NT2/D1 (cell line): ENCODE measurements around the gene PILRA.

Experiments
- YY1 ChIP-seq: IDR thresholded peaks from 2 replicates; pipeline ENCODE4 v1.6.1; 2011; ENCODE audit not compliant: insufficient read length, insufficient read depth
- ZNF274 ChIP-seq: IDR thresholded peaks from 2 replicates; pipeline ENCODE4 v1.6.1; 2011; ENCODE audit warnings: mild to moderate bottlenecking, low read depth, low read length

- no peak for TF ChIP-seq YY1
- TF ChIP-seq ZNF274, result no peak
Observed at GRCh38 chr7:100376066-100376465, 2.8 kb downstream of the PILRA start.
